Measurements from ENCODE around the gene RPS2. TPM values are rescaled to one million over a fixed set of nuclear protein-coding genes. Genes with fewer than 3 reads are reported as not detected.
A peak's percentile ranks its signal among the peaks of the same experiment; 100 is the strongest.

RPS2 gene
- total RNA-seq, 2 experiments from 2014 or later: 3,604 to 3,755 TPM

DNA sequence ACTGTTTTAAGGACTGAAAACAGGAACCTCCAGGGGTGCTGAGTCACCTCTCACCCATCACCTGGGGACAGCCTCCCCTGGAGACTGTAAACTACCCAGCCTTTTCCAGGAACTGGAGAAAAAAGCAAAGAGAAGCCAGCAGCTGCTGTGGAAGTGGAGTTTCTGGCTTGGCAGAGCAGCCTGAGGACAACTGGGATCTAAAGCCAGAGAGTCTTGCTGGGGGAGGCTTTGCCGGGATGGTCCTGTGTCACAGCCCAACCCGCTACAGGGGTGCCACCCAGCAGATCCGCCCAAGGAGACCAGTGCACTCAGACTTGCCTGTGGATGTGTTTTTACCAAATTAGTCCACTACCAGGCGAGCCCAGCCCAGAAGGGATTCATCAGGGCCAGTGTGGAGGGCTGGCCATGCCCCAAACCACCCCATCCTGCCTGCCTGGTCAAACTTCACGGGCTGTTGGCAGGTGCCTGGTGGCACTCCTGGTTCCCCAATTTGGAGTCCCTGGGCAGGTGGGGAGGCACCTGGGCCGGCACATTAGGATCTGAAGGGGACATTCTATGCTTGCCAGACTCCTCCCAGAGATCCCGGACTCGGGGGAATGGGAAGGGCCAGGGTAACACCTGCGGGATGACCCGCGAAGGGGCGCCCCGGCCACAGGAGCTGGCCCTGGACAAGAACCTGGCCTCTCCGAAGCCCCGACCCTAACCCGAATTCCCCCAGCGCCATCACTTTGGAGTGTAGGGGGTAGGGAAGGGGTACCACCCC, 22.4 kb downstream of the RPS2 start:
- Mint-ChIP-seq H3K9me3 (no peaks in the 10 kb centered on the region), H3K27me3 (no peaks in the 10 kb centered on the region), H3K36me3 (ENCODE audit: low read depth) (peaks cover 13% of the 10 kb centered on the region), H3K4me1 (ENCODE audit: low read depth) (peaks cover 18% of the 10 kb centered on the region), H3K27ac (no peak overlapping the region), H3K4me3 (peak overlapping the region; percentile 93)
- H3K4me1 ChIP-seq (ENCODE audit: insufficient read depth, low read length): peaks cover 28% of the 10 kb centered on the region
- H3K36me3 ChIP-seq (ENCODE audit: insufficient read depth, low read length): peaks cover 20% of the 10 kb centered on the region
- H3K9me3 ChIP-seq (ENCODE audit: control insufficient read depth in 1 of 2, insufficient read depth in 1 of 2, low read length in 2 of 2): no peaks in the 10 kb centered on the region
- no peak overlapping the region for H3K27ac ChIP-seq (ENCODE audit: low read depth in 1 of 2, low read length in 2 of 2)
- DNase-seq (peak in 1 of 14 experiments; percentile 44), ATAC-seq (ENCODE audit: poor library complexity) (no peak)
- intact Hi-C loops (cut with DNase I, micrococcal nuclease): loop anchor here (5.0 kb wide), 3 partner anchors 50 to 175 kb away; partner anchors contain the start of genes NUBP2 (in 1 of the 2) and SPSB3 (in 1 of the 2)
- H3K27me3 ChIP-seq (ENCODE audit: control insufficient read depth in 1 of 2, insufficient read depth in 2 of 2, low read length in 2 of 2): no peaks in the 10 kb centered on the region
- H3K4me3 ChIP-seq (ENCODE audit: low read length): peak overlapping the region; percentile 92
- ChIA-PET CTCF (no interaction called here), POLR2A (interaction anchor here (0.7 to 1.6 kb wide), 3 partner anchors 23 to 115 kb away, joined by 3 to 23 read pairs (median 3); partner anchors contain the start of genes FAHD1, HAGH and RPS2)
- TF ChIP-seq, protein P1, sequence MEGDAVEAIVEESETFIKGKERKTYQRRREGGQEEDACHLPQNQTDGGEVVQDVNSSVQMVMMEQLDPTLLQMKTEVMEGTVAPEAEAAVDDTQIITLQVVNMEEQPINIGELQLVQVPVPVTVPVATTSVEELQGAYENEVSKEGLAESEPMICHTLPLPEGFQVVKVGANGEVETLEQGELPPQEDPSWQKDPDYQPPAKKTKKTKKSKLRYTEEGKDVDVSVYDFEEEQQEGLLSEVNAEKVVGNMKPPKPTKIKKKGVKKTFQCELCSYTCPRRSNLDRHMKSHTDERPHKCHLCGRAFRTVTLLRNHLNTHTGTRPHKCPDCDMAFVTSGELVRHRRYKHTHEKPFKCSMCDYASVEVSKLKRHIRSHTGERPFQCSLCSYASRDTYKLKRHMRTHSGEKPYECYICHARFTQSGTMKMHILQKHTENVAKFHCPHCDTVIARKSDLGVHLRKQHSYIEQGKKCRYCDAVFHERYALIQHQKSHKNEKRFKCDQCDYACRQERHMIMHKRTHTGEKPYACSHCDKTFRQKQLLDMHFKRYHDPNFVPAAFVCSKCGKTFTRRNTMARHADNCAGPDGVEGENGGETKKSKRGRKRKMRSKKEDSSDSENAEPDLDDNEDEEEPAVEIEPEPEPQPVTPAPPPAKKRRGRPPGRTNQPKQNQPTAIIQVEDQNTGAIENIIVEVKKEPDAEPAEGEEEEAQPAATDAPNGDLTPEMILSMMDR (IDR thresholded peaks at IDR 0.05): no peak

DNA sequence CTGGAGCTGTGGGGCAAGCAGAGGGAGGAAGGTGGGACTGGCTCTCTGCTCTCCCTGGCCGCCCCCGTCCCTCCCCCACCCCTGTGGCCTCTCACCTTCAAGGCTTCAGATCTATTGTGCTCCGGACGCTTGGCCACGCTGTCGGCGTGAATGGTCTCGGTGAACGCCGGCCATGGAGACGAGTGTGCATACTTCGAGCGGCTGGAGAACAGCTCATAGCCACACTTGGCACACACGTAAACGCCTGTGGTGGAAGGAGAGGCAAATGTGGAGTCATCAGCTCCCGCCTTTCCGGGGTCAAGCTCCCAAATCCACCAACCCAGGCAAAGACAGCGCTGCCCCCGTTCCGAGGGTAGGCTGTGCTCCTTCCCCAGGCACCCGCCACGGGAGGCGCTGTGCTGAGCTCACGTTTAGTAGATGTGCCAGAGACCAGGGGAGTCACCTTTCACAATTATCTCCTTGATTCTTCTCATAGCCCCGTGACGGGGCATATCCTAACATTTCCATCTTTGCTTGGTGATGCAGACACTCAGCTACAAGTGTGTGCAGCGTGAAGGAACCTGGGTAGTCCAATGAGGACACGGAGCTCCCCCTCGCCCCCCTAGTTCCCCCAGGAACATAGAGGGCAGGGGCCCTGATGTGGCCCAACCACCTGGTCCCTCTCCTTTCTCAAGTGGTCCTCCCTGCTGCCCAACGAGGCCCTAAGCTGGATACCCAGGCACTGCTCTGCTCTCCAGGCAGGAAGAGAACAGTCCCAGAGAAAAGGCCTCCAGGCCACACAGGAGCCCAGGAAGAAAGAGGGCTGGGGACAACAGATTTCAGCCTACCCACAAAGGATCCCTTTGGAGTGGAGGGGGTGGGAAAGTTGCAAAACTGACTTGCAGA, 23.2 kb downstream of the RPS2 start:
- Mint-ChIP-seq H3K4me1 (ENCODE audit: low read depth) (peaks cover 18% of the 10 kb centered on the region), H3K36me3 (ENCODE audit: low read depth) (peaks cover 13% of the 10 kb centered on the region), H3K4me3 (peak overlapping the region; percentile 93), H3K27me3 (no peaks in the 10 kb centered on the region), H3K9me3 (no peaks in the 10 kb centered on the region), H3K27ac (no peak overlapping the region)
- intact Hi-C loops (cut with DNase I, micrococcal nuclease): loop anchor here (5.0 kb wide), 3 partner anchors 51 to 174 kb away; partner anchors contain the start of genes NUBP2 (in 1 of the 2) and SPSB3 (in 1 of the 2)
- peaks cover 20% of the 10 kb centered on the region for H3K36me3 ChIP-seq (ENCODE audit: insufficient read depth, low read length)
- TF ChIP-seq, protein P1 (IDR thresholded peaks at IDR 0.05): no peak
- no peak overlapping the region for H3K4me3 ChIP-seq (ENCODE audit: low read length)
- H3K27ac ChIP-seq (ENCODE audit: low read depth in 1 of 2, low read length in 2 of 2): no peak overlapping the region
- H3K9me3 ChIP-seq (ENCODE audit: control insufficient read depth in 1 of 2, insufficient read depth in 1 of 2, low read length in 2 of 2): no peaks in the 10 kb centered on the region
- no peak for DNase-seq
- peaks cover 28% of the 10 kb centered on the region for H3K4me1 ChIP-seq (ENCODE audit: insufficient read depth, low read length)
- ChIA-PET POLR2A (interaction anchor here (1.3 to 2.0 kb wide), 2 partner anchors 20 to 51 kb away, joined by 3 to 4 read pairs; no protein-coding TSS in a partner anchor), CTCF (no interaction called here)
- ATAC-seq (ENCODE audit: poor library complexity): no peak
- H3K27me3 ChIP-seq (ENCODE audit: control insufficient read depth in 1 of 2, insufficient read depth in 2 of 2, low read length in 2 of 2): no peaks in the 10 kb centered on the region
